WTC11 (cell line): ENCODE data around the gene CDH13. TPM values are rescaled to one million over a fixed set of nuclear protein-coding genes. Genes with fewer than 3 reads are reported as not detected.

Experiments used
- ATAC-seq: fragments of 200-7000 bp; cut with Tn5 transposase; 2 replicates; pipeline ENCODE4 v1.10.0; 2021; ENCODE audit warnings: mild to moderate bottlenecking, moderate library complexity
- CTCF ChIA-PET: fragments of 300-600 bp; sonication (Branson Sonifier 250); formaldehyde crosslinking; loops from one replicate; lab custom pipeline; 2021; ENCODE audit warnings: antibody characterized with exemption; lab: Charles Lee
- POLR2A ChIA-PET: fragments of 350-600 bp; sonication (Branson Sonifier 250); formaldehyde crosslinking; loops from one replicate; lab custom pipeline; 2021; ENCODE audit warnings: antibody characterized with exemption; lab: Charles Lee
- DNase-seq: peaks from one replicate; pipeline ENCODE4 v3.0.0; 2021; ENCODE audit warnings: low spot score
- H3K27ac Mint-ChIP-seq: 2 replicates; pipeline ENCODE4 v1.8.0; 2021; ENCODE audit warnings: mixed read lengths
- H3K27me3 Mint-ChIP-seq: 2 replicates; pipeline ENCODE4 v1.8.0; 2021; ENCODE audit warnings: low read depth, mild to moderate bottlenecking, moderate library complexity, mixed read lengths
- H3K36me3 Mint-ChIP-seq: 2 replicates; pipeline ENCODE4 v1.8.0; 2021; ENCODE audit warnings: mixed read lengths
- H3K4me1 Mint-ChIP-seq: 2 replicates; pipeline ENCODE4 v1.8.0; 2022; ENCODE audit warnings: mixed read lengths
- H3K4me3 Mint-ChIP-seq: 2 replicates; pipeline ENCODE4 v1.8.0; 2021; ENCODE audit warnings: mild to moderate bottlenecking, moderate library complexity, mixed read lengths
- H3K9me3 Mint-ChIP-seq: 2 replicates; pipeline ENCODE4 v1.8.0; 2021; ENCODE audit warnings: mixed read lengths
- ARID4B ChIP-seq: sonication (generic); formaldehyde crosslinking; IDR thresholded peaks from 2 replicates; pipeline ENCODE4 v1.8.0; 2023; ENCODE audit warnings: missing genetic modification reagents, mild to moderate bottlenecking, borderline replicate concordance
- ATF6 ChIP-seq: sonication (generic); formaldehyde crosslinking; IDR thresholded peaks from 2 replicates; pipeline ENCODE4 v1.8.1; 2023; ENCODE audit warnings: mild to moderate bottlenecking, missing genetic modification reagents
- CBFB ChIP-seq: sonication (generic); formaldehyde crosslinking; IDR thresholded peaks from 2 replicates; pipeline ENCODE4 v1.8.1; 2022; ENCODE audit warnings: mild to moderate bottlenecking, low read depth, missing genetic modification reagents
- CREB1 ChIP-seq: sonication (generic); formaldehyde crosslinking; IDR thresholded peaks from 2 replicates; pipeline ENCODE4 v1.8.0; 2023; ENCODE audit warnings: mild to moderate bottlenecking, missing genetic modification reagents
- CREM ChIP-seq: sonication (generic); formaldehyde crosslinking; IDR thresholded peaks from 2 replicates; pipeline ENCODE4 v1.8.1; 2022; ENCODE audit warnings: mild to moderate bottlenecking, missing genetic modification reagents, moderate library complexity
- EMX1 ChIP-seq: fragments of 250-450 bp; sonication (Bioruptor Pico); IDR thresholded peaks from 2 replicates; pipeline ENCODE4 v1.8.0; 2021; ENCODE audit warnings: mild to moderate bottlenecking
- FOXK1 ChIP-seq: sonication (generic); formaldehyde crosslinking; IDR thresholded peaks from 2 replicates; pipeline ENCODE4 v1.8.0; 2022; ENCODE audit warnings: mild to moderate bottlenecking, moderate library complexity, missing genetic modification reagents
- GABPB1 ChIP-seq: sonication (generic); formaldehyde crosslinking; IDR thresholded peaks from 2 replicates; pipeline ENCODE4 v1.8.1; 2023; ENCODE audit warnings: mild to moderate bottlenecking, missing genetic modification reagents
- HMGA2 ChIP-seq: fragments of 250-450 bp; sonication (Bioruptor Pico); IDR thresholded peaks from 2 replicates; pipeline ENCODE4 v1.4.0; 2021; ENCODE audit warnings: mild to moderate bottlenecking, moderate library complexity
- HMGXB4 ChIP-seq: sonication (generic); formaldehyde crosslinking; IDR thresholded peaks from 2 replicates; pipeline ENCODE4 v1.8.1; 2023; ENCODE audit warnings: mild to moderate bottlenecking, moderate library complexity, missing genetic modification reagents
- IRF2 ChIP-seq: sonication (generic); formaldehyde crosslinking; IDR thresholded peaks from 2 replicates; pipeline ENCODE4 v1.8.0; 2022; ENCODE audit warnings: low read depth, missing genetic modification reagents, borderline replicate concordance
- MLX ChIP-seq: sonication (generic); formaldehyde crosslinking; IDR thresholded peaks from 2 replicates; pipeline ENCODE4 v1.8.1; 2023; ENCODE audit warnings: mild to moderate bottlenecking, missing genetic modification reagents, moderate library complexity
- SOX15 ChIP-seq: fragments of 250-450 bp; sonication (Bioruptor Pico); IDR thresholded peaks from 2 replicates; pipeline ENCODE4 v1.9.0; 2021; ENCODE audit warnings: mild to moderate bottlenecking
- TEAD1 ChIP-seq: sonication (generic); formaldehyde crosslinking; IDR thresholded peaks from 2 replicates; pipeline ENCODE4 v1.8.0; 2022; ENCODE audit warnings: mild to moderate bottlenecking, missing genetic modification reagents
- TEAD4 ChIP-seq: sonication (generic); formaldehyde crosslinking; IDR thresholded peaks from 2 replicates; pipeline ENCODE4 v1.8.0; 2022; ENCODE audit warnings: mild to moderate bottlenecking, missing genetic modification reagents
- TP53 ChIP-seq: sonication (generic); formaldehyde crosslinking; IDR thresholded peaks from 2 replicates; pipeline ENCODE4 v1.8.1; 2023; ENCODE audit warnings: mild to moderate bottlenecking, missing genetic modification reagents
- ZNF423 ChIP-seq: fragments of 250-450 bp; sonication (Bioruptor Pico); IDR thresholded peaks from 2 replicates; pipeline ENCODE4 v2.1.2; 2022; ENCODE audit warnings: mild to moderate bottlenecking, moderate library complexity
- ZNF671 ChIP-seq: fragments of 250-450 bp; sonication (Bioruptor Pico); IDR thresholded peaks from 2 replicates; pipeline ENCODE4 v1.8.0; 2021; ENCODE audit warnings: mild to moderate bottlenecking
- total RNA-seq: library from RNA; stranded (reverse); gene quantifications from 3 replicates; pipeline ENCODE4 v1.2.3, GENCODE V29; 2021
- TF ChIP-seq, protein P1 (sequence below): fragments of 250-450 bp; sonication (Bioruptor Pico); IDR thresholded peaks from 2 replicates; pipeline ENCODE4 v1.9.0; 2021; ENCODE audit warnings: mild to moderate bottlenecking
- TF ChIP-seq, protein P2 (sequence below): sonication (generic); formaldehyde crosslinking; IDR thresholded peaks from 2 replicates; pipeline ENCODE4 v1.8.0; 2022; ENCODE audit warnings: mild to moderate bottlenecking, missing genetic modification reagents

The CDH13 gene
- total RNA-seq, 1 experiment from 2014 or later, result 0.81 TPM

DNA sequence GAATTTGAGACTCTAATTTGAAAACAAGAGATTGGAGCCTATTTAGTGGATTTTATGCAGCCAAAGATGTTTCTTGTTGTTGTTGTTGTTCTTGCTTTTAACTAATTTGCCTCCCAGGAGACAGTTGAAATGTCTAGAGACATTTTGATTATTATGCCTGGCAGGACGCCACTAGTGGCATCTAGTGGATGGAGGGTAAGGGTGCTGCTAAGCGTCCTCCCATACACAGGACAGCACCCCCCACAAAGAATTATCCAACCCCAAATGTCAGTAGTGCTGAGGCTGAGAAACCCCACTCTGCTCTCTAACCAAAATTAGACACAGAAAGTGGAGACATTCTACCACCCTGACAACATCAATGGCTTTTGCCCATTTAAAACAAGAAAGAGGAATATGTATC lies 1165.6 kb downstream of the CDH13 start:
- POLR2A ChIA-PET, result no interaction called here
- TF ChIP-seq GABPB1 (CRISPR knock-in tag), result no peak
- TF ChIP-seq ZNF423 (CRISPR knock-in tag), result no peak
- TF ChIP-seq MLX, result no peak
- no peak for TF ChIP-seq TEAD4 (CRISPR knock-in tag)
- TF ChIP-seq TEAD1 (CRISPR knock-in tag), result no peak
- no peak for TF ChIP-seq ZNF671 (CRISPR knock-in tag)
- TF ChIP-seq, all 79 proteins: peak for 0
- H3K27me3 Mint-ChIP-seq, result no peaks in the 10 kb centered on the region
- H3K36me3 Mint-ChIP-seq, result peaks cover 7% of the 10 kb centered on the region
- peaks cover 9% of the 10 kb centered on the region for H3K9me3 Mint-ChIP-seq
- CTCF ChIA-PET, result no interaction called here
- no peak overlapping the region for H3K4me3 Mint-ChIP-seq
- no peak for ATAC-seq
- no peak overlapping the region for H3K27ac Mint-ChIP-seq
- no peak for DNase-seq
- H3K4me1 Mint-ChIP-seq, result peaks cover 17% of the 10 kb centered on the region

DNA sequence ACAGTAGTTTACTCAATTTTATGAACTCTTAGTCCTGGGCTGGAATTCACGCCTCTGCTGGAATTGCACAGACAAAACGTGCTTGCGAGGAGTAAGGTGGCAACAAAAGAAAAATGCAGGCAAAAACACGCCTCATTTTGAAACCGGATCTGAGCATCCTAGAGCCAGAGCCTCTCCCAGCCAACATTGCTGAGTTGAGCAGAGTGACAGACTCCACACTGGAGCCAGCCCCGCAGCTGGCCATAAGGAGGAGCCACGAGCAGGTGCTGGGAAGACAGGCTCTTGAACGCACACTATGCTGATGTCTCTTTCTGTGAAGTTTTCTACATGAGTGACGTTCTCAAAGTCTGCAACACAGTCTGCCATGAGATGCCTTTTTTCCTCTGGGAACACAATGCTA lies 1166.4 kb downstream of the CDH13 start:
- H3K4me1 Mint-ChIP-seq, result peaks cover 24% of the 10 kb centered on the region
- CTCF ChIA-PET, result no interaction called here
- H3K4me3 Mint-ChIP-seq, result no peak overlapping the region
- DNase-seq (no peak), ATAC-seq (peak; percentile 96)
- TF ChIP-seq EMX1 (CRISPR knock-in tag), result no peak
- TF ChIP-seq TP53 (CRISPR knock-in tag), result no peak
- TF ChIP-seq FOXK1 (CRISPR knock-in tag), result no peak
- no peak for TF ChIP-seq IRF2
- no peak for TF ChIP-seq CREB1
- H3K27me3 Mint-ChIP-seq, result no peaks in the 10 kb centered on the region
- H3K9me3 Mint-ChIP-seq, result peaks cover 9% of the 10 kb centered on the region
- peaks cover 7% of the 10 kb centered on the region for H3K36me3 Mint-ChIP-seq
- H3K27ac Mint-ChIP-seq, result no peak overlapping the region
- POLR2A ChIA-PET, result no interaction called here

DNA sequence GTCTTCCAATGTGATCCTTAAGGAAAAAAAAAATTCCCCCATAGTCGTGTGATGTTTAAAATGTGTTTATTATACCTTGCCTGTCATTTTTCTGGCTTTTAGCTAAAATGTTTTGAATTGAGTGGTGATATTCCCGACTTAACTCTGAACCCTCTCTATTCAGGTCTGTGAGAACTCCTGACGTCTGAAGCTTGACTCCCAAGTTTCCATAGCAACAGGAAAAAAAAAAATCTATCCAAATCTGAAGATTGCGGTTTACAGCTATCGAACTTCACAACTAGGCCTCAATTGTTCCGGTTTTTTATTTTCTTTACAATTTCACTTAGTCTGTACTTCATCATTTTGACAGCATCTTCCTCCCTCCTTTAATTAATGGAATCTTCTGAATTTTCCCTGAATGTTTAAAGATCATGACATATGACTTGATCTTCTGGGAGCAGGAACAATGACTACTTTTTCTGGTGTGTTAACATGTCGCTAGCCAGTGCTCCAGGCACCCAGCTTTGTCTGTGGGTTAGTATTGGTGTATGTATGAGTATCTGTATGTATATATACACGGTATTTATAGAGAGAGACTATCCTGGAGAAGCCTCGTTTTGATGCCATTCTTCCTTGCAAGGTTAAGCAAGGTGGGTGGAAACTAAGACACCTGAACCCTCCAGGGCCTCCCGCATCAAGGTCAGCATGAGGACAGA lies 1168.2 kb downstream of the CDH13 start:
- CTCF ChIA-PET, result interaction anchor here (0.7 kb wide), 1 partner anchor 32 kb away, joined by 3 read pairs; no protein-coding TSS in a partner anchor
- no peak for TF ChIP-seq ARID4B (CRISPR knock-in tag)
- no peak for TF ChIP-seq HMGA2
- TF ChIP-seq CBFB (CRISPR knock-in tag), result no peak
- TF ChIP-seq CREM, result no peak
- no peak for TF ChIP-seq GABPB1 (CRISPR knock-in tag)
- TF ChIP-seq SOX15, result no peak
- TF ChIP-seq, protein P1, sequence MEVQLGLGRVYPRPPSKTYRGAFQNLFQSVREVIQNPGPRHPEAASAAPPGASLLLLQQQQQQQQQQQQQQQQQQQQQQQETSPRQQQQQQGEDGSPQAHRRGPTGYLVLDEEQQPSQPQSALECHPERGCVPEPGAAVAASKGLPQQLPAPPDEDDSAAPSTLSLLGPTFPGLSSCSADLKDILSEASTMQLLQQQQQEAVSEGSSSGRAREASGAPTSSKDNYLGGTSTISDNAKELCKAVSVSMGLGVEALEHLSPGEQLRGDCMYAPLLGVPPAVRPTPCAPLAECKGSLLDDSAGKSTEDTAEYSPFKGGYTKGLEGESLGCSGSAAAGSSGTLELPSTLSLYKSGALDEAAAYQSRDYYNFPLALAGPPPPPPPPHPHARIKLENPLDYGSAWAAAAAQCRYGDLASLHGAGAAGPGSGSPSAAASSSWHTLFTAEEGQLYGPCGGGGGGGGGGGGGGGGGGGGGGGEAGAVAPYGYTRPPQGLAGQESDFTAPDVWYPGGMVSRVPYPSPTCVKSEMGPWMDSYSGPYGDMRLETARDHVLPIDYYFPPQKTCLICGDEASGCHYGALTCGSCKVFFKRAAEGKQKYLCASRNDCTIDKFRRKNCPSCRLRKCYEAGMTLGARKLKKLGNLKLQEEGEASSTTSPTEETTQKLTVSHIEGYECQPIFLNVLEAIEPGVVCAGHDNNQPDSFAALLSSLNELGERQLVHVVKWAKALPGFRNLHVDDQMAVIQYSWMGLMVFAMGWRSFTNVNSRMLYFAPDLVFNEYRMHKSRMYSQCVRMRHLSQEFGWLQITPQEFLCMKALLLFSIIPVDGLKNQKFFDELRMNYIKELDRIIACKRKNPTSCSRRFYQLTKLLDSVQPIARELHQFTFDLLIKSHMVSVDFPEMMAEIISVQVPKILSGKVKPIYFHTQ (CRISPR knock-in tag), result no peak
- no peak for TF ChIP-seq ATF6 (CRISPR knock-in tag)
- no peak for TF ChIP-seq HMGXB4 (CRISPR knock-in tag)
- TF ChIP-seq, protein P2, sequence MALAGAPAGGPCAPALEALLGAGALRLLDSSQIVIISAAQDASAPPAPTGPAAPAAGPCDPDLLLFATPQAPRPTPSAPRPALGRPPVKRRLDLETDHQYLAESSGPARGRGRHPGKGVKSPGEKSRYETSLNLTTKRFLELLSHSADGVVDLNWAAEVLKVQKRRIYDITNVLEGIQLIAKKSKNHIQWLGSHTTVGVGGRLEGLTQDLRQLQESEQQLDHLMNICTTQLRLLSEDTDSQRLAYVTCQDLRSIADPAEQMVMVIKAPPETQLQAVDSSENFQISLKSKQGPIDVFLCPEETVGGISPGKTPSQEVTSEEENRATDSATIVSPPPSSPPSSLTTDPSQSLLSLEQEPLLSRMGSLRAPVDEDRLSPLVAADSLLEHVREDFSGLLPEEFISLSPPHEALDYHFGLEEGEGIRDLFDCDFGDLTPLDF (CRISPR knock-in tag), result no peak

More for the DNA sequence above, 1168.2 kb downstream of the CDH13 start:
- H3K27me3 Mint-ChIP-seq, result no peaks in the 10 kb centered on the region
- no peak for ATAC-seq
- H3K4me3 Mint-ChIP-seq, result no peak overlapping the region
- no peak for DNase-seq
- no peak overlapping the region for H3K27ac Mint-ChIP-seq
- POLR2A ChIA-PET, result interaction anchor here (0.7 kb wide), 1 partner anchor 53 kb away, joined by 3 read pairs; no protein-coding TSS in a partner anchor
- peaks cover 9% of the 10 kb centered on the region for H3K9me3 Mint-ChIP-seq
- H3K4me1 Mint-ChIP-seq, result peaks cover 29% of the 10 kb centered on the region
- peaks cover 7% of the 10 kb centered on the region for H3K36me3 Mint-ChIP-seq
